ENCODE measurements around the gene REG1A.

The REG1A gene

GRCh38 chr2:79128406-79128805 is 8.1 kb downstream of the REG1A start:
- DNase-seq = no peak

GRCh38 chr2:79129260-79129659 is 9.0 kb downstream of the REG1A start:
- DNase-seq = no peak

GRCh38 chr2:79129804-79130203 is 9.5 kb downstream of the REG1A start:
- no peak for DNase-seq

GRCh38 chr2:79131687-79132086 is 11.4 kb downstream of the REG1A start:
- DNase-seq = no peak

- DNase-seq = no peak
These were observed 18.1 kb downstream of the REG1A start for GRCh38 chr2:79138385-79138784.

GRCh38 chr2:79139423-79139822 is 19.1 kb downstream of the REG1A start:
- no peak for DNase-seq

GRCh38 chr2:79155826-79156476 is 35.7 kb downstream of the REG1A start:
- DNase-seq = no peak

- DNase-seq = no peak
These were observed 38.7 kb downstream of the REG1A start for GRCh38 chr2:79159030-79159429.

- no peak for DNase-seq
These were observed 39.4 kb downstream of the REG1A start, which contains the start of gene REG3A for GRCh38 chr2:79159653-79160052. Gene REG3A (minus strand): TSS chr2:79159753. CDS start chr2:79159405, 348 bp downstream.

GRCh38 chr2:79162132-79162531 is 41.8 kb downstream of the REG1A start:
- no peak for DNase-seq

GRCh38 chr2:79162801-79163200 is 42.5 kb downstream of the REG1A start:
- DNase-seq = no peak

- no peak for DNase-seq
These were observed 51.2 kb downstream of the REG1A start for GRCh38 chr2:79171348-79171958.

All from NK-92 treated with Interleukin-12 subunit alpha and Interleukin-12 subunit beta, amount 100 ng/mL, for 24 hours (cell line).